ENCODE data around the gene MTFMT.

MTFMT gene

DNA sequence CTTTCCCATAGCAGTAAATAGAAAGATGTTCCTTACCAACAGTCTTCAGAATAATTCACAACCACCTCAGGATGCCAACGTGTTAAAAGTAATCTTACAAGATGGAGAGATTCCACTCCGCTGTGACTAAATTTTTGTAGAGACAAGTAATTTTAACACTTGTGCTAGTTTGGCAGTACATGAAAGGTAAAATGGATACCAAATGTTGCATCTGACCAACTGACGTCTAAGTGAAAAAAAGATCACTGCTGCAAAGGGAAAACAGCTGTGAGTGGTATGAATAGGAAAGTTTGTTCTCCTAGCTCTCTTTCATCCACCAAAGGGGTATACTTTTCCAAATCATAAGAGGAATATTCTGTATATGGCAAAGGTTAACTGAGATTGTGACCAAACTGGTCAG, 42.3 kb downstream of the MTFMT start:
- no peak for DNase-seq (ENCODE audit: low spot score)

GRCh38 chr15:64985366-64986033, 43.9 kb downstream of the MTFMT start:
- DNase-seq (ENCODE audit: low spot score): no peak

DNA sequence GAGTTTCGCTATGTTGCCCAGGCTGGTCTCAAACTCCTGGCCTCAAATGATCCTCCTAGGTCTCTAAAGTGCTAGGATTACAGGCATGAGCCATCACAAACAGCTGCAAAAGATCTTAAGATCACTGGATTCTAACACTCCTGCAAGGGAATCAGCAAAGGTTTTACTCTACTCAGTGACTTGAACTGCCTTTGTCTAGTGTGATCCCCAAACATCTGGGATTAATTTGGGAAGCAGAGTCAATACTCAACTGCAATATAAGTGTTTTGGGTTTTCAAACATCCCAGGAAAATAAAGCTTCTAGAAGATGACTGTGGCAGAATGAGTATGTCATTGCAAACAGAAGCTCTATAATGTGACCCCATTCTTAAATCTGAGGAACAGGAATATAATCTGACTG, 47.0 kb downstream of the MTFMT start:
- no peak for DNase-seq (ENCODE audit: low spot score)

DNA sequence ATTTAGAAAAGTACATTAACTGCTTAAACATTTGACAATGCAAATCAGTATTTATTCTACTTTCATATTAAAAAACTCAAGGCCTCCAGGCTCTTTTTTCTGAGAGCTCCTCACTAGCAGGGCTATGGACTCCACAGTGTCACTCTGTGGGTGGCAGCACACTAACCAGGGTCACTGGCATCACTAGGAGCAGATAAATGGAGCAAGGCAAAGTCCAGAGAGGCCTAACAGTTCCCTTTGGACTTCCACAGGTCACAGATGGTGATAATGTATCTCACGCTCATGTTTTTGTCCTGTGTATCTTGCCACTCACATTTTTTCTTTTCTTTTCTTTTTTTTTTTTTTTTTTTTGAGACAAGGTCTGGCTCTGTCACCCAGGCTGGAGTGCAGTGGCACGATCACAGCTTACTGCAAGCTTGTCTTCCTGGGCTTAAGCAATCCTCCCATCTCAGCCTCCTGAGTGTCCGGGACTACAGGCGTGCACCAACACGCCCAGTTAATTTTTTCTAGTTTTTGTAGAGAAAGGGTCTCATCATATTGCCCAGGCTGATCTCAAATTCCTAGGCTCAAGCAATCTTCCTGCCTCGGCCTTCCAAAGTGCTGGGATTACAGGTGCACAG, 47.5 kb downstream of the MTFMT start:
- no peak for DNase-seq (ENCODE audit: low spot score)

- DNase-seq (ENCODE audit: low spot score): no peak
Measured at GRCh38 chr15:64979252-64979710, 50.2 kb downstream of the MTFMT start.

GRCh38 chr15:64975390-64975789, 54.0 kb downstream of the MTFMT start:
- DNase-seq (ENCODE audit: low spot score): no peak

DNA sequence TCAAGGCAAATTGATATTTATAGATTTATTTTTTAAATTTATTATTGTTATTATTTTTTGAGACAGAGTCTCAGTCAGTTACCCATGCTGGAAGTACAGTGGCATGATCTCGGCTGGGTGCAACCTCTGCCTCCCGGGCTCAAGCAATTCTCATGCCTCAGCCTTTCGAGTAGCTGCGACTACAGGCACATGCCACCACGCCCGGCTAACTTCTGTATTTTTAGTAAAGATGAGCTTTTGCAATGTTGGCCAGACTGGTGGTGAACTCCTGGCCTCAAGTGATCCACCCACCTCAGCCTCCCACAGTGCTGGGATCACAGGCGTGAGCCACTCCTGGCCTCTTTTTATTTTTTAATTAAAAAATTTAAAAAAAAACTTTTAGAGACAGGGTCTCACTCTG, 58.7 kb downstream of the MTFMT start:
- DNase-seq (ENCODE audit: low spot score): no peak

DNA sequence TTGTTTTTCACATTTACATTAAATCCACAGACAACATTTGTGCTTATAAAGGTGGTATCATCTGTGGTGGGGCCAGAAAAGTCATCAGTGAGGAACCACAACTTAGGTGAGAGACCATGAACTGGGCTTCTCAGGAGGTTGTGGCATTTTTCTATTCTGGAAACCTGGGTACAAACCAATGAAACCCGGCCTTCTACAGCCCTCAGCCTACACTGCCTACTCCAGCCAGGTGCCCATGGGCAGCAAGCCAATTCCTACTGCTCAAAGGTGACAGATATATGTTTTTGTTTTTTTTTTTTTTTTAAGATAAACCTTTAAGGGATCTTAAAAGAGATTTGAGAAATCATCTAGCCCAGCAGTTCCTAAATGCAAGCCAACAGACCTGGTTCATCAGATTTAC, 60.0 kb downstream of the MTFMT start:
- DNase-seq (ENCODE audit: low spot score): no peak

DNA sequence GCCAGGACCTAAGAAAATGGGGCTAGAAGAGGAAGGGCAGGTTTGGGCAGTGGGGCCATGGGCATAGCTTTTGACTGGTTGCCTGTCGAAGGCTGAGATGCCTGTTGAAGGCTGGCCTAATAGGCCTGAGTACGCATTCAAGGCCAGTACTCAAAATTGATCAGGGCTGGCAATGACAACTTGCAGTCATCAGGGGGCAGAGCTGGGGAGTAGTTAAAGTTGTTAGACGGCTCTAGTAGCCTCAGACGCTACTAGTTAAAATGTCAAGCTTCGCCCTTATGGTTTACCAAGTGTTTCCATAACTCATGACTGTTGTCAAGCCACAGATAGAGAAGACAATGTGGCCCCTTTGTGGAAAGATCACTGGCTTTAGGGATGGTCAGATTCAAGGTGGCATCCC, 68.4 kb downstream of the MTFMT start:
- no peak for DNase-seq (ENCODE audit: low spot score)

DNA sequence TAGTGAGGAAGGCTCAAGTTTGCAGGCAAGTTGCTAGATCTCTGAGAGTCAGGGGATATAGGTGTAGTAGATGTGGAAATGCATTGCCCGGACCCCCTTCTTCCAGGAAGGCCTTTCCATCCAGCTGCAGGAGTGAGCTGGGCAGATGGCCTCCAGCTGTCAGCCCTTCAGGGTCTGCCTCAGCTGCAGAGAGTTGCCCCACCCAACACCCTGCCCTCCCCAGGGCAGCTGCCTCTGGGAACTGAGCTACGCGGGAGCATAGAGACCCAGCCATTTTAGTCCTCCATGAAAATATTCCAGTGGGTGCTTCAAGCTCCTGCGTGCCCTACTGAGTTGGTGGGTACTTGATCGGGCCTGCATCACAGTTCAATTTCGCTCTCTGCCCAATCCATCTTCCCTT, 69.3 kb downstream of the MTFMT start:
- no peak for DNase-seq (ENCODE audit: low spot score)

- DNase-seq (ENCODE audit: low spot score): no peak
Measured at GRCh38 chr15:64959128-64959527, 70.3 kb downstream of the MTFMT start.

- DNase-seq (ENCODE audit: low spot score): no peak
Measured at GRCh38 chr15:64954395-64954794, 75.0 kb downstream of the MTFMT start.

GRCh38 chr15:64951777-64952418, 77.5 kb downstream of the MTFMT start:
- DNase-seq (ENCODE audit: low spot score): no peak

All from hematopoietic multipotent progenitor cell treated with erythropoietin and hydrocortisone succinate and interleukin-3 and kit ligand, for 15 days (in vitro differentiated cells).